Measurements from ENCODE around the gene PHTF1. TPM values are rescaled to one million over a fixed set of nuclear protein-coding genes. Genes with fewer than 3 reads are reported as not detected.
A peak's percentile ranks its signal among the peaks of the same experiment; 100 is the strongest.
"Not testable (repeated sequence)": the region's sequence is repeated elsewhere in the genome, so short reads cannot be mapped to it uniquely, and the experiment has no call there.

PHTF1 gene
- total RNA-seq, 1 donor from 2014 or later = 35.4 TPM

GRCh38 chr1:113742515-113742914 lies 16.8 kb downstream of the PHTF1 start:
- Mint-ChIP-seq H3K36me3 (ENCODE audit: low read depth, unreplicated experiment) (peaks cover 4% of the 10 kb centered on the region), H3K9me3 (ENCODE audit: unreplicated experiment) (no peaks in the 10 kb centered on the region), H3K4me3 (ENCODE audit: unreplicated experiment) (no peak overlapping the region), H3K4me1 (ENCODE audit: unreplicated experiment) (no peaks in the 10 kb centered on the region), H3K27me3 (ENCODE audit: unreplicated experiment) (no peaks in the 10 kb centered on the region), H3K27ac (ENCODE audit: unreplicated experiment) (no peak overlapping the region)
- no peak for DNase-seq (ENCODE audit: low spot score)
- TF ChIP-seq CTCF (IDR thresholded peaks at IDR 0.05; ENCODE audit: unreplicated experiment) = no peak

- H3K27me3 Mint-ChIP-seq (ENCODE audit: unreplicated experiment) = peaks cover 5% of the 10 kb centered on the region
- H3K4me1 Mint-ChIP-seq (ENCODE audit: unreplicated experiment) = peaks cover 7% of the 10 kb centered on the region
- no peak for TF ChIP-seq CTCF (IDR thresholded peaks at IDR 0.05; ENCODE audit: unreplicated experiment)
- peaks cover 5% of the 10 kb centered on the region for H3K36me3 Mint-ChIP-seq (ENCODE audit: low read depth, unreplicated experiment)
- no peak overlapping the region for H3K4me3 Mint-ChIP-seq (ENCODE audit: unreplicated experiment)
- no peaks in the 10 kb centered on the region for H3K9me3 Mint-ChIP-seq (ENCODE audit: unreplicated experiment)
- H3K27ac Mint-ChIP-seq (ENCODE audit: unreplicated experiment) = no peak overlapping the region
- DNase-seq (ENCODE audit: low spot score) = no peak
Measured at GRCh38 chr1:113734357-113735055, 24.8 kb downstream of the PHTF1 start.

GRCh38 chr1:113732802-113733201 lies 26.5 kb downstream of the PHTF1 start:
- no peak for DNase-seq (ENCODE audit: low spot score)
- Mint-ChIP-seq H3K36me3 (ENCODE audit: low read depth, unreplicated experiment) (peaks cover 9% of the 10 kb centered on the region), H3K27me3 (ENCODE audit: unreplicated experiment) (peaks cover 5% of the 10 kb centered on the region), H3K9me3 (ENCODE audit: unreplicated experiment) (no peaks in the 10 kb centered on the region), H3K27ac (ENCODE audit: unreplicated experiment) (no peak overlapping the region), H3K4me1 (ENCODE audit: unreplicated experiment) (peaks cover 7% of the 10 kb centered on the region), H3K4me3 (ENCODE audit: unreplicated experiment) (no peak overlapping the region)
- no peak for TF ChIP-seq CTCF (IDR thresholded peaks at IDR 0.05; ENCODE audit: unreplicated experiment)

GRCh38 chr1:113721010-113721409 lies 38.3 kb downstream of the PHTF1 start:
- peak overlapping the region; percentile 49 for H3K4me3 Mint-ChIP-seq (ENCODE audit: unreplicated experiment)
- H3K9me3 Mint-ChIP-seq (ENCODE audit: unreplicated experiment) = peaks cover 7% of the 10 kb centered on the region
- no peak overlapping the region for H3K27ac Mint-ChIP-seq (ENCODE audit: unreplicated experiment)
- no peaks in the 10 kb centered on the region for H3K4me1 Mint-ChIP-seq (ENCODE audit: unreplicated experiment)
- TF ChIP-seq CTCF (IDR thresholded peaks at IDR 0.05; ENCODE audit: unreplicated experiment) = no peak
- peaks cover 60% of the 10 kb centered on the region for H3K36me3 Mint-ChIP-seq (ENCODE audit: low read depth, unreplicated experiment)
- DNase-seq (ENCODE audit: low spot score) = no peak
- peaks cover 1% of the 10 kb centered on the region for H3K27me3 Mint-ChIP-seq (ENCODE audit: unreplicated experiment)

GRCh38 chr1:113718621-113719020 lies 40.7 kb downstream of the PHTF1 start:
- DNase-seq (ENCODE audit: low spot score); H3K4me1 Mint-ChIP-seq (ENCODE audit: unreplicated experiment); H3K4me3 Mint-ChIP-seq (ENCODE audit: unreplicated experiment); H3K27me3 Mint-ChIP-seq (ENCODE audit: unreplicated experiment); H3K27ac Mint-ChIP-seq (ENCODE audit: unreplicated experiment); H3K9me3 Mint-ChIP-seq (ENCODE audit: unreplicated experiment): not testable (repeated sequence)
- peaks cover 55% of the 10 kb centered on the region for H3K36me3 Mint-ChIP-seq (ENCODE audit: low read depth, unreplicated experiment)

- H3K4me3 Mint-ChIP-seq (ENCODE audit: unreplicated experiment); H3K9me3 Mint-ChIP-seq (ENCODE audit: unreplicated experiment); H3K4me1 Mint-ChIP-seq (ENCODE audit: unreplicated experiment); H3K27me3 Mint-ChIP-seq (ENCODE audit: unreplicated experiment); DNase-seq (ENCODE audit: low spot score); H3K27ac Mint-ChIP-seq (ENCODE audit: unreplicated experiment): not testable (repeated sequence)
- H3K36me3 Mint-ChIP-seq (ENCODE audit: low read depth, unreplicated experiment) = peaks cover 53% of the 10 kb centered on the region
Measured at GRCh38 chr1:113717506-113717905, 41.8 kb downstream of the PHTF1 start.
